MM.1S (cell line): ENCODE measurements around the gene BLM.

Source experiments
- CTCF ChIP-seq: fragments of 300-600 bp; sonication (generic); IDR thresholded peaks from 2 replicates; pipeline ENCODE4 v1.5.1; 2016; ENCODE audit warnings: antibody characterized with exemption, low read length, mixed read lengths
- EZH2 ChIP-seq: fragments of 300-600 bp; sonication (generic); optimal IDR thresholded peaks from 2 replicates; pipeline ENCODE3; 2017; ENCODE audit warnings: low read depth, mild to moderate bottlenecking, antibody characterized with exemption, low read length, mixed read lengths
- EZH2phosphoT487 ChIP-seq: fragments of 300-600 bp; sonication (generic); IDR thresholded peaks from 2 replicates; pipeline ENCODE4 v1.6.1; 2018; ENCODE audit warnings: antibody characterized with exemption, low read length

DNA sequence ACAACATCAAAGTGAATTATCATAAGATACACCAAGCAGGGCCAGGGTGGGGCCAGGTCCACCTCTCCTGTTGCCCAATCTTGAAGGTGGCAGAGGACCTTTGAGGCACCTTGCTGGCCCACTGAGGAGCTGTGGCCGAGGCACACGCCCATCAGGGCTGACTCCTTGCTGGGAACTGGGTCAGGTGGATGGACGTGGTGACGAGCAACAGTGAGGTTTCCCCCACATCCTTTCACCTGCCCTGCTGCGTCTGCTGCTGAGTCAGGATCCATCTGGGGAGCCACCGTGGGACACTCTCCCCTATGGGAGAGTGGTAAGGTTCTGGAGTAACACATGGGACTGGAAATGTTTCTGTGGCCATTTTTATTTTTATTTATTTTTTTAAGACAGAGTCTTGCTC, 134.0 kb downstream of the BLM start:
- TF ChIP-seq CTCF (no peak), EZH2 (no peak), EZH2phosphoT487 (no peak)
